OCI-LY7 (cell line): ENCODE data around the gene LRRC4C. TPM values are rescaled to one million over a fixed set of nuclear protein-coding genes. Genes with fewer than 3 reads are reported as not detected.

Experiments
- BruUV-seq: library from RNA; stranded (reverse); fragments of 400-500 nt; replicated peaks from 2 replicates; lab custom pipeline; 2021; lab: Mats Ljungman, UMichigan
- CTCF ChIA-PET: fragments of 300-600 bp; sonication (Branson Sonifier 250); formaldehyde crosslinking; loops from one replicate; lab custom pipeline; 2022; ENCODE audit warnings: antibody characterized with exemption; ENCODE audit not compliant: unreplicated experiment; lab: Charles Lee
- POLR2A ChIA-PET: fragments of 300-600 bp; sonication (Branson Sonifier 250); formaldehyde crosslinking; loops from one replicate; lab custom pipeline; 2022; ENCODE audit warnings: antibody characterized with exemption; lab: Charles Lee
- DNase-seq: peaks from one replicate; pipeline ENCODE4 v3.0.0-alpha.2; 2015; ENCODE audit warnings: low spot score
- H2AFZ ChIP-seq: fragments of 200-600 bp; sonication (generic), shearing (Covaris generic); 2 replicates; pipeline ENCODE4 v1.6.1; 2014; ENCODE audit warnings: mild to moderate bottlenecking, antibody characterized with exemption, low read length, moderate library complexity
- H3K27ac ChIP-seq: fragments of 200-600 bp; sonication (generic); 2 replicates; pipeline ENCODE4 v1.5.1; 2014; ENCODE audit warnings: mixed run types, low read depth, mild to moderate bottlenecking, moderate library complexity, low read length, inconsistent platforms; ENCODE audit not compliant: poor library complexity, severe bottlenecking
- H3K36me3 ChIP-seq: fragments of 200-600 bp; sonication (generic); 2 replicates; pipeline ENCODE4 v1.6.1; 2014; ENCODE audit warnings: mild to moderate bottlenecking, antibody characterized with exemption, low read length, moderate library complexity, mixed read lengths; ENCODE audit not compliant: insufficient read depth
- H3K4me1 ChIP-seq: fragments of 200-600 bp; sonication (generic); 2 replicates; pipeline ENCODE4 v1.5.1; 2014; ENCODE audit warnings: mild to moderate bottlenecking, low read length; ENCODE audit not compliant: insufficient read depth, poor library complexity, severe bottlenecking
- H3K4me2 ChIP-seq: fragments of 200-600 bp; sonication (generic); 2 replicates; pipeline ENCODE4 v1.6.1; 2014; ENCODE audit warnings: mild to moderate bottlenecking, low read length
- H3K4me3 ChIP-seq: fragments of 200-600 bp; sonication (generic); 2 replicates; pipeline ENCODE4 v1.5.1; 2014; ENCODE audit warnings: mild to moderate bottlenecking, low read depth, low read length; ENCODE audit not compliant: poor library complexity, severe bottlenecking
- H3K79me2 ChIP-seq: fragments of 200-600 bp; sonication (generic); 2 replicates; pipeline ENCODE4 v1.6.1; 2016; ENCODE audit warnings: low read depth, mild to moderate bottlenecking, low read length, moderate library complexity, mixed read lengths; ENCODE audit not compliant: insufficient read depth
- H3K9me2 ChIP-seq: fragments of 200-600 bp; sonication (generic); 2 replicates; pipeline ENCODE4 v1.6.1; 2016; ENCODE audit warnings: mild to moderate bottlenecking, low read length, mixed read lengths; ENCODE audit not compliant: insufficient read depth
- H3K9me3 ChIP-seq: fragments of 200-600 bp; sonication (generic); 2 replicates; pipeline ENCODE4 v1.6.1; 2014; ENCODE audit warnings: mild to moderate bottlenecking, mixed run types, low read length, mixed read lengths
- H4K20me1 ChIP-seq: fragments of 200-600 bp; sonication (generic); 2 replicates; pipeline ENCODE4 v1.6.1; 2014; ENCODE audit warnings: mild to moderate bottlenecking, antibody characterized with exemption, low read length, moderate library complexity, mixed read lengths; ENCODE audit not compliant: insufficient read depth
- CTCF ChIP-seq: fragments of 200-600 bp; sonication (generic); conservative IDR thresholded peaks from 2 replicates; pipeline ENCODE4 v1.5.1; 2014; ENCODE audit warnings: mild to moderate bottlenecking, antibody characterized with exemption, low read length, moderate library complexity, mixed read lengths
- EZH2phosphoT487 ChIP-seq: fragments of 200-600 bp; sonication (generic); IDR thresholded peaks from 2 replicates; pipeline ENCODE4 v1.6.1; 2018; ENCODE audit warnings: low read depth, borderline replicate concordance, mild to moderate bottlenecking, mixed run types, antibody characterized with exemption, low read length, moderate library complexity, mixed read lengths
- intact Hi-C: fragments of 100-400 bp; cut with micrococcal nuclease; formaldehyde crosslinking; loops from one replicate; pipeline ENCODE4 v1.10.0; 2022; ENCODE audit not compliant: unreplicated experiment
- total RNA-seq, 2 experiments: library from RNA; depleted of rRNA in 1 of 2; stranded (reverse); fragments of >200 nt in 1 of 2; shearing (Covaris generic) in 1 of 2; gene quantifications; 2 replicates each; pipeline ENCODE4 v1.2.3, GENCODE V29; 2014 to 2022

Gene LRRC4C
- total RNA-seq, 2 experiments from 2014 or later = not detected

GRCh38 chr11:40894501-40894900 lies 565.0 kb downstream of the LRRC4C start:
- H3K79me2 ChIP-seq = no peaks in the 10 kb centered on the region
- no peak for DNase-seq
- no peak overlapping the region for H3K27ac ChIP-seq
- no peaks in the 10 kb centered on the region for H3K36me3 ChIP-seq
- H3K4me1 ChIP-seq = no peaks in the 10 kb centered on the region
- POLR2A ChIA-PET = no interaction called here
- no peaks in the 10 kb centered on the region for H4K20me1 ChIP-seq
- CTCF ChIA-PET = no interaction called here
- TF ChIP-seq CTCF (no peak), EZH2phosphoT487 (no peak)
- H2AFZ ChIP-seq = no peak overlapping the region
- intact Hi-C loops = no loop called here
- no peaks in the 10 kb centered on the region for H3K9me2 ChIP-seq
- BruUV-seq = no TSS peak
- no peaks in the 10 kb centered on the region for H3K9me3 ChIP-seq
- no peak overlapping the region for H3K4me2 ChIP-seq
- H3K4me3 ChIP-seq = no peak overlapping the region

DNA sequence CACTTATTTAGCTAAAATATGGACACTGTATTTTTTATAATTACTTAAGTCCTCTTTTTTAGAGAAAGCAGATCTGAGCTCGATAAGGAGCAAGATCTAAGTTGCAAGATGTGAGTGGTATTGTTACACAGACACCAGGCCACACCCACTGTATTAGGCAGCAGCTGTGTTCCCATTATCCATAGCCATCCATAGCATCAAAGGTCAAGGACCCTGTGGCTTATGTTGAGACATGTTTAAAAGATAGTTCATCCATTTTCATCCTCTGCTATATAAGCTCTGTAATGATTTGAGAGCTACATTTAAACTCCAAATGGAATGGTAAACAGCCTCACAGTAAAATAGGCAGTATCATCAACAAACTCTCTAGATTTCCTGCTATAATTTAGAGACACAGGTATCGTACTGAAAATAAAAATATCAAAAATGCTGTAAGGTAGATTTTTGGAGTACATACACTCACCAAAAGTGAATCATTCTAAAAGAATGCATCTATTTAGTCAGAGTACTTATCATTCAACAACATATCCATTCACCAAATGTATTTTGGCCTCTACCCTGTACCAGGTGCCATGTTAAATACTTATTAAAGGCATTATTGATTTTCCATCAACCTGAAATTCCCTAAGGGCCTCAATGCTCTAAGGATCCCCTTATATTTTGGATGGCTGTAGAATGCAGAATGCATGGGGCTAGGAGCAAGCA lies 574.0 kb downstream of the LRRC4C start:
- CTCF ChIA-PET = no interaction called here
- Histone ChIP-seq H3K4me1 (no peaks in the 10 kb centered on the region), H2AFZ (no peak overlapping the region), H3K36me3 (no peaks in the 10 kb centered on the region), H3K9me3 (no peaks in the 10 kb centered on the region), H3K4me3 (no peak overlapping the region), H3K27ac (no peak overlapping the region), H3K79me2 (no peaks in the 10 kb centered on the region), H3K9me2 (no peaks in the 10 kb centered on the region), H4K20me1 (no peaks in the 10 kb centered on the region), H3K4me2 (no peak overlapping the region)
- TF ChIP-seq CTCF (no peak), EZH2phosphoT487 (no peak)
- BruUV-seq = no TSS peak
- intact Hi-C loops = no loop called here
- POLR2A ChIA-PET = no interaction called here
- no peak for DNase-seq

- no peak for DNase-seq
- intact Hi-C loops = no loop called here
- no peaks in the 10 kb centered on the region for H3K79me2 ChIP-seq
- H3K4me3 ChIP-seq = no peak overlapping the region
- ChIA-PET CTCF (no interaction called here), POLR2A (no interaction called here)
- H3K4me1 ChIP-seq = no peaks in the 10 kb centered on the region
- BruUV-seq = no TSS peak
- no peak overlapping the region for H2AFZ ChIP-seq
- no peak overlapping the region for H3K27ac ChIP-seq
- H3K36me3 ChIP-seq = no peaks in the 10 kb centered on the region
- no peaks in the 10 kb centered on the region for H3K9me3 ChIP-seq
- no peak overlapping the region for H3K4me2 ChIP-seq
- no peaks in the 10 kb centered on the region for H3K9me2 ChIP-seq
- no peaks in the 10 kb centered on the region for H4K20me1 ChIP-seq
- no peak for TF ChIP-seq CTCF
- no peak for TF ChIP-seq EZH2phosphoT487
These were observed 577.2 kb downstream of the LRRC4C start for GRCh38 chr11:40882301-40882700.
